H1 (cell line): ENCODE data around the gene RPS3. TPM values are rescaled to one million over a fixed set of nuclear protein-coding genes. Genes with fewer than 3 reads are reported as not detected.

Experiments used
- CTCF ChIA-PET: fragments of 300-600 bp; sonication (Branson Sonifier 250); formaldehyde crosslinking; loops from one replicate; lab custom pipeline; 2021; ENCODE audit not compliant: partially characterized antibody; lab: Charles Lee
- POLR2A ChIA-PET: fragments of 300-600 bp; sonication (Branson Sonifier 250); formaldehyde crosslinking; loops from one replicate; lab custom pipeline; 2021; ENCODE audit warnings: inconsistent platforms; ENCODE audit not compliant: partially characterized antibody; lab: Charles Lee
- DNase-seq, 2 experiments: peaks; one replicate each; pipeline versions ENCODE4 v3.0.0 to v3.0.0-alpha.2; 2010 to 2022; ENCODE audit warnings: low spot score in 2 of 2, low read depth in 1 of 2, mixed read lengths in 1 of 2
- FAIRE-seq: peaks from 2 replicates; lab custom pipeline; 2011; peaks lifted over from hg19 to GRCh38; lab: Jason Lieb, UNC
- H2AFZ ChIP-seq: 2 replicates; pipeline ENCODE4 v1.8.1; 2012; ENCODE audit warnings: low read length, inconsistent platforms
- H2AK5ac ChIP-seq: 2 replicates; pipeline ENCODE4 v1.6.1; 2013; ENCODE audit warnings: low read depth, low read length
- H2BK120ac ChIP-seq: replicated peaks from 2 replicates; pipeline ENCODE3; 2013; ENCODE audit warnings: low read depth, low read length, inconsistent platforms
- H2BK12ac ChIP-seq: 2 replicates; pipeline ENCODE4 v1.6.1; 2013; ENCODE audit warnings: low read depth, low read length
- H2BK15ac ChIP-seq: 2 replicates; pipeline ENCODE4 v1.6.1; 2013; ENCODE audit warnings: low read length
- H2BK20ac ChIP-seq: 2 replicates; pipeline ENCODE4 v1.6.1; 2013; ENCODE audit warnings: low read length
- H2BK5ac ChIP-seq: 2 replicates; pipeline ENCODE4 v1.6.1; 2013; ENCODE audit warnings: low read depth, low read length
- H3K14ac ChIP-seq: 2 replicates; pipeline ENCODE4 v1.6.1; 2013; ENCODE audit warnings: inconsistent platforms; ENCODE audit not compliant: insufficient read length
- H3K18ac ChIP-seq: 2 replicates; pipeline ENCODE4 v1.6.1; 2013; ENCODE audit warnings: low read length; ENCODE audit errors: extremely low read depth
- H3K23ac ChIP-seq: 2 replicates; pipeline ENCODE4 v1.6.1; 2013; ENCODE audit warnings: inconsistent platforms; ENCODE audit not compliant: insufficient read length
- H3K23me2 ChIP-seq: 2 replicates; pipeline ENCODE4 v1.6.1; 2013; ENCODE audit warnings: low read depth, low read length
- H3K27ac ChIP-seq: 2 replicates; pipeline ENCODE4 v1.6.1; 2011; ENCODE audit warnings: low read depth, low read length, inconsistent platforms
- H3K27me3 ChIP-seq, 4 experiments: replicated peaks in 1 of 4; 1 replicate in 1 of 4; 2 replicates in 3 of 4; pipeline versions ENCODE4 v1.6.1 to v1.8.1; 2011 to 2013; ENCODE audit warnings: low read length in 3 of 4, mild to moderate bottlenecking in 3 of 4, inconsistent platforms in 2 of 4, mixed read lengths in 2 of 4, moderate library complexity in 1 of 4; ENCODE audit not compliant: control insufficient read depth in 3 of 4, insufficient read depth in 3 of 4; ENCODE audit errors: extremely low read depth in 1 of 4
- H3K36me3 ChIP-seq, 4 experiments: 2 replicates each; pipeline versions ENCODE4 v1.6.1 to v1.8.1; 2011 to 2013; ENCODE audit warnings: mild to moderate bottlenecking in 4 of 4, low read length in 3 of 4, moderate library complexity in 2 of 4, control low read depth in 1 of 4, inconsistent platforms in 1 of 4; ENCODE audit not compliant: insufficient read depth in 4 of 4, control insufficient read depth in 2 of 4
- H3K4ac ChIP-seq: replicated peaks from 2 replicates; pipeline ENCODE3; 2013; ENCODE audit warnings: low read length, low read depth, mixed read lengths, inconsistent platforms; ENCODE audit not compliant: insufficient read length
- H3K4me1 ChIP-seq, 4 experiments: replicated peaks in 1 of 4; 1 replicate in 1 of 4; 2 replicates in 3 of 4; pipeline versions ENCODE4 v1.6.1 to v1.8.1; 2011 to 2013; ENCODE audit warnings: low read length in 3 of 4, inconsistent platforms in 2 of 4, mixed read lengths in 1 of 4; ENCODE audit not compliant: insufficient read depth in 4 of 4, control insufficient read depth in 3 of 4
- H3K4me2 ChIP-seq, 2 experiments: 2 replicates each; pipeline versions ENCODE4 v1.6.1 to v1.8.1; 2011 to 2013; ENCODE audit warnings: low read depth in 2 of 2, low read length in 2 of 2, control low read depth in 1 of 2, inconsistent platforms in 1 of 2, mild to moderate bottlenecking in 1 of 2; ENCODE audit not compliant: insufficient read depth in 1 of 2
- H3K4me3 ChIP-seq, 4 experiments: fragments of 200-600, 300-600 bp in 1 of 4; sonication (generic), shearing (Covaris generic), sonication (Bioruptor Twin) in 1 of 4; 2 replicates each; pipeline versions ENCODE4 v1.5.1 to v1.8.1; 2011 to 2016; ENCODE audit warnings: low read length in 4 of 4, low read depth in 3 of 4, control low read depth in 2 of 4, inconsistent platforms in 2 of 4, mild to moderate bottlenecking in 2 of 4, mixed read lengths in 1 of 4, moderate library complexity in 1 of 4; ENCODE audit not compliant: insufficient read depth in 2 of 4; ENCODE audit errors: extremely low read depth in 1 of 4
- H3K56ac ChIP-seq: replicated peaks from 2 replicates; pipeline ENCODE3; 2013; ENCODE audit warnings: low read depth, mild to moderate bottlenecking, mixed read lengths, low read length, inconsistent platforms; ENCODE audit not compliant: insufficient read length
- H3K79me1 ChIP-seq: 2 replicates; pipeline ENCODE4 v1.6.1; 2013; ENCODE audit warnings: low read depth, low read length, control low read depth
- H3K79me2 ChIP-seq, 2 experiments: 2 replicates each; pipeline versions ENCODE4 v1.6.1 to v1.8.1; 2012 to 2013; ENCODE audit warnings: low read length in 2 of 2, mild to moderate bottlenecking in 2 of 2, inconsistent platforms in 1 of 2; ENCODE audit not compliant: insufficient read depth in 2 of 2, control insufficient read depth in 1 of 2
- H3K9ac ChIP-seq, 4 experiments: replicated peaks in 1 of 4; 1 replicate in 1 of 4; 2 replicates in 3 of 4; pipeline versions ENCODE4 v1.6.1 to v1.8.1; 2011 to 2013; ENCODE audit warnings: low read depth in 3 of 4, low read length in 3 of 4, control low read depth in 2 of 4, mild to moderate bottlenecking in 2 of 4, moderate library complexity in 2 of 4, inconsistent platforms in 1 of 4; ENCODE audit errors: extremely low read depth in 1 of 4
- H3K9me3 ChIP-seq, 2 experiments: 2 replicates each; pipeline versions ENCODE4 v1.6.1 to v1.8.1; 2012 to 2013; ENCODE audit warnings: mild to moderate bottlenecking in 2 of 2, moderate library complexity in 2 of 2, control low read depth in 1 of 2, inconsistent platforms in 1 of 2, low read depth in 1 of 2, low read length in 1 of 2, mixed read lengths in 1 of 2; ENCODE audit not compliant: insufficient read depth in 2 of 2
- H4K20me1 ChIP-seq, 2 experiments: replicated peaks in 1 of 2; 2 replicates each; pipeline versions ENCODE3 to v1.8.1; 2011 to 2013; ENCODE audit warnings: inconsistent platforms in 2 of 2, low read length in 2 of 2, mild to moderate bottlenecking in 1 of 2; ENCODE audit not compliant: insufficient read depth in 2 of 2, control insufficient read depth in 1 of 2
- H4K5ac ChIP-seq: 2 replicates; pipeline ENCODE4 v1.6.1; 2013; ENCODE audit warnings: low read length, low read depth, mixed read lengths, inconsistent platforms; ENCODE audit not compliant: insufficient read length
- H4K8ac ChIP-seq: 2 replicates; pipeline ENCODE4 v1.8.0; 2013; ENCODE audit warnings: mild to moderate bottlenecking, moderate library complexity, low read length, inconsistent platforms; ENCODE audit not compliant: insufficient read depth; ENCODE audit errors: extremely low read depth
- H4K91ac ChIP-seq: replicated peaks from 2 replicates; pipeline ENCODE3; 2013; ENCODE audit warnings: low read length, mixed read lengths, inconsistent platforms; ENCODE audit not compliant: insufficient read length
- ATF2 ChIP-seq: IDR thresholded peaks from 2 replicates; pipeline ENCODE4 v1.6.1; 2012; ENCODE audit warnings: low read length, inconsistent platforms
- BCL11A ChIP-seq, 2 experiments: IDR thresholded peaks; one replicate each; pipeline ENCODE4 v1.6.1; 2011; ENCODE audit warnings: low read depth in 2 of 2, low read length in 2 of 2, mild to moderate bottlenecking in 2 of 2
- CBX5 ChIP-seq: fragments of 300-800, 300-1000 bp; sonication (generic); IDR thresholded peaks from 2 replicates; pipeline ENCODE4 v1.7.1; 2016; ENCODE audit warnings: antibody characterized with exemption, low read length, low read depth
- CREB1 ChIP-seq: IDR thresholded peaks from 2 replicates; pipeline ENCODE4 v1.6.1; 2012; ENCODE audit warnings: inconsistent platforms
- HDAC2 ChIP-seq, 2 experiments: fragments of 300-600 bp in 1 of 2; sonication (generic) in 1 of 2; IDR thresholded peaks; 2 replicates each; pipeline ENCODE4 v1.6.1; 2011 to 2012; ENCODE audit warnings: low read depth in 2 of 2, low read length in 2 of 2, mild to moderate bottlenecking in 2 of 2, moderate library complexity in 2 of 2, borderline replicate concordance in 1 of 2, inconsistent platforms in 1 of 2
- MAFK ChIP-seq: IDR thresholded peaks from 2 replicates; pipeline ENCODE4 v1.6.1; 2012; ENCODE audit warnings: low read depth, mild to moderate bottlenecking, improper control_type of control experiment, low read length
- RBBP5 ChIP-seq: IDR thresholded peaks from 2 replicates; pipeline ENCODE4 v1.7.1; 2012; ENCODE audit warnings: low read depth, mild to moderate bottlenecking, inconsistent platforms, low read length, moderate library complexity, borderline replicate concordance
- RFX5 ChIP-seq: IDR thresholded peaks from 2 replicates; pipeline ENCODE4 v1.6.1; 2011; ENCODE audit warnings: low read depth, low read length, improper control_type of control experiment, borderline replicate concordance
- SIRT6 ChIP-seq: IDR thresholded peaks from one replicate; pipeline ENCODE4 v1.7.1; 2012; ENCODE audit warnings: low read length, inconsistent platforms
- USF2 ChIP-seq: IDR thresholded peaks from 2 replicates; pipeline ENCODE4 v1.6.1; 2011; ENCODE audit warnings: low read length, improper control_type of control experiment
- WGBS, 2 experiments: shearing (Covaris generic) in 1 of 2; methylation state at CpG; one replicate each; pipeline versions ENCODE4 v1.1.6 to v1.1.7; 2013 to 2015; ENCODE audit warnings: low lambda C conversion rate in 2 of 2, mixed read lengths in 2 of 2, inconsistent platforms in 1 of 2, low coverage in 1 of 2, missing lambda C conversion rate in 1 of 2; ENCODE audit not compliant: insufficient replicate concordance in 2 of 2, insufficient coverage in 1 of 2, insufficient read length in 1 of 2; ENCODE audit errors: extremely low coverage in 1 of 2, missing lambda C conversion rate in 1 of 2; 5-methylcytosine and 5-hydroxymethylcytosine counted together
- polyA plus RNA-seq, 7 experiments: library from polyadenylated mRNA; depleted of rRNA in 3 of 7; stranded (reverse) in 5 of 7; unstranded in 2 of 7; fragments of >200 nt in 5 of 7; fragments of 200-250 nt in 2 of 7; gene quantifications; 1 replicate in 5 of 7; 2 replicates in 1 of 7; 4 replicates in 1 of 7; pipeline versions ENCODE4 v1.2.1 to v1.2.3, GENCODE V29; 2011 to 2013; ENCODE audit warnings: missing spikeins in 2 of 7, mixed read lengths in 2 of 7
- total RNA-seq: library from RNA; stranded (reverse); fragmentation: NEBNext Ultra II Directional; extraction: Animal tissue kit (Norgen Biotek cat#: 25700); gene quantifications from 2 replicates; pipeline ENCODE4 v1.2.1, GENCODE V29; 2021

Gene RPS3
- total and polyA plus RNA-seq, 2 of the 8 experiments (the other 6 are each of a cell fraction or from before 2014, with no cell fraction given), result 3,813 to 4,194 TPM

DNA sequence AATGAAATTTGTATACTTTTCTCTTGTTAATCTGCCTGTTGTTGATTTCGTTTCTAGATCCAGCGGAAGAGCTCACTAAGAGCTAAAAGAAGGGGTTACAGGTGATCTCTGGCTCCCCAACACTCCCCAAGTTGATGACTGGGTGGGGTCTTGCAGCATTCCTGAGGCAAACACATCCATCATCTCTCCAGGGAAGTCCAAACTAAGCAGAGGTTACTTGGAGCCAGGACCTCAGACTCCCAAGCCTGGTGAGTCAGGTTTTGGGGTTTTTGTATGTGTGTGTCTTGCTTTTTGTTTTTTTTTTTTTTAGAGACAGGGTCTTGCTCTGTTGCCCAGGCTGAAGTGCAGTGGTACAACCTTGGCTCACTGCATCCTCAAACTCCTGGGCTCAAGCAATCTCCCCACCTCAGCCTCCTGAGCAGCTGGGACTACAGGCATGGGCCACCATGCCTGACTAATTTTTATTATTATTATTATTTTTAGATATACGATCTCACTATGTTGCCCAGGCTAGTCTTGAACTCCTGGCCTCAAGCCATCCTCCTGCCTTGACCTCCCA, 11.5 kb upstream of the RPS3 start:
- H3K79me2 ChIP-seq, result no peaks in the 10 kb centered on the region
- H3K27me3 ChIP-seq, result no peaks in the 10 kb centered on the region
- H3K4me1 ChIP-seq, result peaks cover 0 to 6% (median 1%) of the 10 kb centered on the region in 4 experiments; a peak in 5 of 7 replicates
- no peak overlapping the region for H4K5ac ChIP-seq
- no peak overlapping the region for H3K18ac ChIP-seq
- H3K27ac ChIP-seq, result no peak overlapping the region
- H3K14ac ChIP-seq, result no peak overlapping the region
- no peak overlapping the region for H2BK15ac ChIP-seq
- POLR2A ChIA-PET, result interaction anchor here (0.7 to 20.0 kb wide), 6 partner anchors 15 to 57 kb away, joined by 3 to 269 read pairs (median 3); partner anchors contain the start of gene RPS3
- H3K56ac ChIP-seq, result no peak overlapping the region
- no peaks in the 10 kb centered on the region for H3K23me2 ChIP-seq
- H2BK120ac ChIP-seq, result no peak overlapping the region
- CTCF ChIA-PET, result interaction anchor here (0.6 to 16.6 kb wide), 45 partner anchors 10 to 331 kb away, joined by 3 to 327 read pairs (median 8); partner anchors contain the start of gene RPS3
- no peaks in the 10 kb centered on the region for H3K36me3 ChIP-seq
- H3K4me2 ChIP-seq, result no peak overlapping the region
- H3K23ac ChIP-seq, result no peak overlapping the region
- no peak overlapping the region for H4K8ac ChIP-seq
- H2AK5ac ChIP-seq, result no peak overlapping the region
- H3K4me3 ChIP-seq, result no peak overlapping the region
- no peak for FAIRE-seq
- no peaks in the 10 kb centered on the region for H3K79me1 ChIP-seq
- H3K9ac ChIP-seq, result no peak overlapping the region
- 0 out of 2 replicates have a peak overlapping the region, but pooled peaks have one; percentile 1 for H2BK12ac ChIP-seq
- no peak overlapping the region for H2BK5ac ChIP-seq
- H3K4ac ChIP-seq, result no peak overlapping the region
- H4K91ac ChIP-seq, result no peak overlapping the region
- H3K9me3 ChIP-seq, result no peaks in the 10 kb centered on the region
- DNase-seq, result no peak
- WGBS, 2 experiments, result 83% methylated on average over 3 of the region's 3 CpGs; no CpG with 5 or more reads in 1 of the 2 experiments
- peak overlapping the region; percentile 51; the same call in 1 of the 2 replicates for H2BK20ac ChIP-seq
- 0 out of 2 replicates have a peak overlapping the region, but pooled peaks have one; percentile 87 for H2AFZ ChIP-seq
- H4K20me1 ChIP-seq, result no peaks in the 10 kb centered on the region
- TF ChIP-seq CBX5, result no peak
- no peak for TF ChIP-seq BCL11A (IDR thresholded peaks at IDR 0.05; ENCODE audit: low read depth in 2 of 2, low read length in 2 of 2)
- TF ChIP-seq RFX5, result no peak
- TF ChIP-seq HDAC2 (IDR thresholded peaks at IDR 0.05; ENCODE audit: borderline replicate concordance in 1 of 2, low read depth in 2 of 2, low read length in 2 of 2), result no peak
- no peak for TF ChIP-seq SIRT6
- no peak for TF ChIP-seq RBBP5
- TF ChIP-seq USF2, result no peak
- no peak for TF ChIP-seq CREB1
- TF ChIP-seq MAFK, result no peak
- no peak for TF ChIP-seq ATF2
